ENCODE results near the gene MGRN1.

MGRN1 gene

GRCh38 chr16:4689864-4690704 lies 65.5 kb downstream of the MGRN1 start:
- DNase-seq, result no peak

GRCh38 chr16:4690946-4691665 lies 66.5 kb downstream of the MGRN1 start:
- DNase-seq, result no peak

GRCh38 chr16:4691666-4692412 lies 67.2 kb downstream of the MGRN1 start:
- no peak for DNase-seq

GRCh38 chr16:4692460-4693295 lies 68.1 kb downstream of the MGRN1 start:
- no peak for DNase-seq

GRCh38 chr16:4693296-4693955 lies 68.8 kb downstream of the MGRN1 start, which contains the start of gene NUDT16L1:
Gene NUDT16L1, plus strand, starts transcription at chr16:4693562. Its CDS starts 165 bp downstream, at chr16:4693727.
- peak; percentile 99 for DNase-seq

GRCh38 chr16:4693956-4694641 lies 69.5 kb downstream of the MGRN1 start:
- DNase-seq, result no peak

- DNase-seq, result no peak
These were observed 70.2 kb downstream of the MGRN1 start for GRCh38 chr16:4694642-4695451.

- no peak for DNase-seq
These were observed 71.0 kb downstream of the MGRN1 start for GRCh38 chr16:4695473-4696171.

GRCh38 chr16:4696172-4696904 lies 71.7 kb downstream of the MGRN1 start:
- DNase-seq, result no peak

GRCh38 chr16:4696905-4697847 lies 72.5 kb downstream of the MGRN1 start:
- DNase-seq, result no peak

GRCh38 chr16:4697848-4698291 lies 73.2 kb downstream of the MGRN1 start:
- DNase-seq, result no peak

- DNase-seq, result no peak
These were observed 73.9 kb downstream of the MGRN1 start for GRCh38 chr16:4698321-4699045.

- no peak for DNase-seq
These were observed 74.5 kb downstream of the MGRN1 start for GRCh38 chr16:4699046-4699556.

- no peak for DNase-seq
These were observed 75.9 kb downstream of the MGRN1 start for GRCh38 chr16:4700380-4700996.

- no peak for DNase-seq
These were observed 76.5 kb downstream of the MGRN1 start for GRCh38 chr16:4700997-4701743.
